Measurements from ENCODE around the gene KASH5.
"Not testable (repeated sequence)": the region's sequence is repeated elsewhere in the genome, so short reads cannot be mapped to it uniquely, and the experiment has no call there.

KASH5 gene

GRCh38 chr19:49459388-49459787, 71.3 kb downstream of the KASH5 start:
- H3K9me3 ChIP-seq (ENCODE audit: low read length): no peaks in the 10 kb centered on the region
- no peaks in the 10 kb centered on the region for H3K27me3 ChIP-seq (ENCODE audit: insufficient read depth, low read length)
- peaks cover 17% of the 10 kb centered on the region for H3K36me3 ChIP-seq (ENCODE audit: insufficient read depth, low read length)
- no peak overlapping the region for H3K4me3 ChIP-seq (ENCODE audit: low read length)
- H3K4me1 ChIP-seq (ENCODE audit: insufficient read depth, low read length): peaks cover under 1% of the 10 kb centered on the region
- no peak overlapping the region for H2AFZ ChIP-seq (ENCODE audit: low read depth, low read length)

DNA sequence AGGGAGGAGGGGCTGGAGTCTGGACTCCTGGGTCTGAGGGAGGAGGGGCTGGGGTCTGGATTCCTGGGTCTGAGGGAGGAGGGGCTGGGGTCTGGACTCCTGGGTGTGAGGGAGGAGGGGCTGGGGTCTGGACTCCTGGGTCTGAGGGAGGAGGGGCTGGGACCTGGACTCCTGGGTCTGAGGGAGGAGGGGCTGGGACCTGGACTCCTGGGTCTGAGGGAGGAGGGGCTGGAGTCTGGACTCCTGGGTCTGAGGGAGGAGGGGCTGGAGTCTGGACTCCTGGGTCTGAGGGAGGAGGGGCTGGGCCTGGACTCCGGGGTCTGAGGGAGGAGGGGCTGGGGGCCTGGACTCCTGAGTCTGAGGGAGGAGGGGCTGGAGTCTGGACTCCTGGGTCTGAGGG, 73.1 kb downstream of the KASH5 start:
- H3K27me3 ChIP-seq (ENCODE audit: insufficient read depth, low read length); H3K4me3 ChIP-seq (ENCODE audit: low read length); H3K9me3 ChIP-seq (ENCODE audit: low read length); H2AFZ ChIP-seq (ENCODE audit: low read depth, low read length); H3K4me1 ChIP-seq (ENCODE audit: insufficient read depth, low read length): not testable (repeated sequence)
- H3K36me3 ChIP-seq (ENCODE audit: insufficient read depth, low read length): peaks cover 21% of the 10 kb centered on the region

- H2AFZ ChIP-seq (ENCODE audit: low read depth, low read length): no peak overlapping the region
- no peaks in the 10 kb centered on the region for H3K4me1 ChIP-seq (ENCODE audit: insufficient read depth, low read length)
- H3K4me3 ChIP-seq (ENCODE audit: low read length): no peak overlapping the region
- H3K9me3 ChIP-seq (ENCODE audit: low read length): no peaks in the 10 kb centered on the region
- H3K27me3 ChIP-seq (ENCODE audit: insufficient read depth, low read length): no peaks in the 10 kb centered on the region
- peaks cover 23% of the 10 kb centered on the region for H3K36me3 ChIP-seq (ENCODE audit: insufficient read depth, low read length)
These were observed 73.6 kb downstream of the KASH5 start for GRCh38 chr19:49461656-49462055.

GRCh38 chr19:49462492-49462891, 74.4 kb downstream of the KASH5 start:
- H3K36me3 ChIP-seq (ENCODE audit: insufficient read depth, low read length): peaks cover 23% of the 10 kb centered on the region
- no peak overlapping the region for H2AFZ ChIP-seq (ENCODE audit: low read depth, low read length)
- H3K9me3 ChIP-seq (ENCODE audit: low read length): no peaks in the 10 kb centered on the region
- no peak overlapping the region for H3K4me3 ChIP-seq (ENCODE audit: low read length)
- no peaks in the 10 kb centered on the region for H3K4me1 ChIP-seq (ENCODE audit: insufficient read depth, low read length)
- H3K27me3 ChIP-seq (ENCODE audit: insufficient read depth, low read length): no peaks in the 10 kb centered on the region

GRCh38 chr19:49463960-49464740, 76.1 kb downstream of the KASH5 start:
- no peaks in the 10 kb centered on the region for H3K4me1 ChIP-seq (ENCODE audit: insufficient read depth, low read length)
- H3K9me3 ChIP-seq (ENCODE audit: low read length): no peaks in the 10 kb centered on the region
- H2AFZ ChIP-seq (ENCODE audit: low read depth, low read length): no peak overlapping the region
- peaks cover 30% of the 10 kb centered on the region for H3K36me3 ChIP-seq (ENCODE audit: insufficient read depth, low read length)
- H3K4me3 ChIP-seq (ENCODE audit: low read length): no peak overlapping the region
- H3K27me3 ChIP-seq (ENCODE audit: insufficient read depth, low read length): no peaks in the 10 kb centered on the region

GRCh38 chr19:49465371-49465770, 77.3 kb downstream of the KASH5 start:
- no peak overlapping the region for H2AFZ ChIP-seq (ENCODE audit: low read depth, low read length)
- no peaks in the 10 kb centered on the region for H3K4me1 ChIP-seq (ENCODE audit: insufficient read depth, low read length)
- H3K27me3 ChIP-seq (ENCODE audit: insufficient read depth, low read length): no peaks in the 10 kb centered on the region
- H3K4me3 ChIP-seq (ENCODE audit: low read length): no peak overlapping the region
- H3K36me3 ChIP-seq (ENCODE audit: insufficient read depth, low read length): peaks cover 29% of the 10 kb centered on the region
- no peaks in the 10 kb centered on the region for H3K9me3 ChIP-seq (ENCODE audit: low read length)

Data from neuron (in vitro differentiated cells).